Endometrial microvascular endothelial cells (primary cell): ENCODE results near the gene GRK1. TPM values are rescaled to one million over a fixed set of nuclear protein-coding genes. Genes with fewer than 3 reads are reported as not detected.
"Not testable (repeated sequence)": the region's sequence is repeated elsewhere in the genome, so short reads cannot be mapped to it uniquely, and the experiment has no call there.

ENCODE experiments used
- in situ Hi-C: cut with HindIII; loops from 2 replicates; pipeline ENCODE4 v1.10.0; 2017; ENCODE audit warnings: low sequenced_read_pairs, low pct_unique_long_range_greater_than_20kb; ENCODE audit errors: inconsistent ontology term
- total RNA-seq: library from RNA; depleted of rRNA; stranded (reverse); fragments of >200 nt; gene quantifications from one replicate; pipeline ENCODE4 v1.2.3, GENCODE V29; 2015; ENCODE audit errors: inconsistent ontology term

The GRK1 gene
- not detected for total RNA-seq

DNA sequence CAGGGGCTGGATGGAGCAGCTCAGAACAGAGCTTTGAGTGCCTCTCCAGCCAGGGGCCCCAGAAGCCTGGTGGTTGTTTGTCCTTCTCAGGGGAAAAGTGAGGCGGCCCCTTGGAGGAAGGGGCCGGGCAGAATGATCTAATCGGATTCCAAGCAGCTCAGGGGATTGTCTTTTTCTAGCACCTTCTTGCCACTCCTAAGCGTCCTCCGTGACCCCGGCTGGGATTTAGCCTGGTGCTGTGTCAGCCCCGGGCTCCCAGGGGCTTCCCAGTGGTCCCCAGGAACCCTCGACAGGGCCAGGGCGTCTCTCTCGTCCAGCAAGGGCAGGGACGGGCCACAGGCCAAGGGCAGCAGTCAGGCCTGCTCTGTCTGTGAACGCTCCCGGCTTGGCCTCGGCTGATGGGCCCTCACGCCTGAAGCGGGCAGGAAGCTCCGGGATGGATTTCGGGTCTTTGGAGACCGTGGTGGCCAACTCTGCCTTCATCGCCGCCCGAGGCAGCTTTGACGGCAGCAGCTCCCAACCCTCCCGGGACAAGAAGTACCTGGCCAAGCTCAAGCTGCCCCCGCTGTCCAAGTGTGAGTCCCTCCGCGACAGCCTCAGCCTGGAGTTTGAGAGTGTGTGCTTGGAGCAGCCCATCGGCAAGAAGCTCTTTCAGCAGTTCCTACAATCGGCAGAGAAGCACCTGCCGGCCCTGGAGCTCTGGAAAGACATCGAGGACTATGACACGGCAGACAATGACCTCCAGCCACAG is at the start of gene GRK1:
Gene GRK1 (plus strand): TSS at position 269 of the 751 bp plus-strand sequence. CDS start 168 bp downstream, at position 437.
- in situ Hi-C loops: no loop called here

DNA sequence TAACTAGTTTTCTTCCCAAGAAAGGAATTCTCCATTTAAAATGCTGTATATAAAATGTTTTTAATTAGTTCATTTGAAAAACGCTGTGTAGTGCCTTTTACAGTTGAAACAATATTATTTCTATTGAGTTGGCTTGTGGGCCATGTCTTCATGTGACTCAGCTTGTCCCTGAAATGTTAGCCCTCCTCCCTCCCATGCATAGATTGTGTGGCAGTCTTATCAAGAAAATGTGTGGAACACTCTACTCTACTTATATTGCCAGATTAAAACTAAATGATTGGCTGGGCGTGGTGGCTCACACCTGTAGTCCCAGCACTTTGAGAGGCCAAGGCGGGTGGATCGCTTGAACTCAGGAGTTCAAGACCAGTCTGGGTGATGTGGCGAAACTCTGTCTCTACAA is 49.1 kb upstream of the GRK1 start:
- in situ Hi-C loops: no loop called here

DNA sequence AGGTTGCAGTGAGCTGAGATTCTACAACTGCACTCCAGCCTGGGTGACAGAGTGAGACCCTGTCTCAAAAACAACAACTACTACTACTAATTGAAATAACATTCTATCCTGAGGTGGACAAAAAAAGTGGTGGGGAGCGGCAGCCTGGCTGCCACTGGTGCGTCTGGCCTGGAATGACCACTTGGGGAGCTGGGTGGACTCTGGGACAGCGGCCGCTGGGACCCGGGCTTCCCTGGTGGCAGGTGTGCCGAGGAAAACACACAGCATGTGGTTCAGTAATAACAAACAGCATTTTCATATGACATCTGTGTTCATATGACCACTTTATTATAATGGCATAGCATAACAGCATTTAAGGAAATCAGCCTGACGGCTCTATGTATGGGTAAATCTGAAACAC is 48.6 kb upstream of the GRK1 start:
- in situ Hi-C loops: no loop called here

DNA sequence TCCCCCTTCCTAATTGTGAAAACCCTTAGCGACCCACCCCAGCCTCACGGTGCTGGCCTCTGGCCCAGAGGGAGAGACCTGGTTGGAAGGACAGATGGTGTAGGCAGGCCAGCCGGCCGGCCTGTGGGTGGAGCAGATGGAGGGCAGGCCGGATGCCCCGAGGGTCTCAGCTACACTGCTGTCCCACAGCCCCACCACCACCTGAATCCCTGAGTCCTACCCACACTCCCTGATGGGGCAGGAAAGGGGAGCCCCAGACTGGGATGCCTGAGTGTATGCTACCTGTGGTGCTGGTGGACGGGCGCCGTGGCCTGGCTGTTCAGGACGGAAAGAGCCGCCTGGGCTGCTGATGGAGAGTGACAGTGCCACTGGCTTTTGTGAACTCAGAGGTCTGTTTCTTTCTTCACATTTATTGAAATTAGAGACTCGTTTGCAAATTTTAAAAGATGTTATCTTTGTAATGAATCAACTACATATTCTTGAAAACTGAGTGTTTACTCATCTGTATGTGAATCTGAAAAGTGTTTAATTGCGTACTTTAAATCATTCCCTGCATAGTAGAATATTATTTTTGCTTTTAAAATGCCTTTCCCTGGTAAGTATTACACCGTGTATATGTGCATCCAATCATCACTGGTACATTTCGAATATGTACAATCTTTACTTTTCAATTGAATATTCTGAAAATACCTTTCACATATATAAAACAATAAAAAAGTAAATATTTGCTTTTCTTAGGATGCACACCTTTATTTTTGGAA is 46.8 kb upstream of the GRK1 start:
- in situ Hi-C loops: no loop called here

DNA sequence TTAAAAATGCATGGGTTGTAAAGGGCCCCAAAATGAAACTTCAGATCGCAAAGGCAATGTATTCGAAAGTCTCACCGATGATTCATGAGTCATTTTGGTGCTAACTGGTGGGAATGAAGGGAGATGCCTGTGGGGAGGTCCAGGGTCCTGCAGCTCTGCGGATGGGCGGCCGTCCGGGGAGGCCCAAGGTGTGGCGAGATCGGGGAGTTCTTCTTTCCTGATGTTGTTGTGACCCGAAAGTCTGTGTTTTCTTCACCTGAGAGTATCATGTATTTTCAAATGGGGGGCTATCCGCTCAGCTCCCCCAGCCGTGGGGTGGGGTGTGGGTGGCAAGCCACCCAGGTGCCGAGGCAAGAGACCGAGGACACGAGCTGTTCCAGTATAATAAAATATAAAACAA is 46.0 kb upstream of the GRK1 start:
- in situ Hi-C loops: no loop called here

DNA sequence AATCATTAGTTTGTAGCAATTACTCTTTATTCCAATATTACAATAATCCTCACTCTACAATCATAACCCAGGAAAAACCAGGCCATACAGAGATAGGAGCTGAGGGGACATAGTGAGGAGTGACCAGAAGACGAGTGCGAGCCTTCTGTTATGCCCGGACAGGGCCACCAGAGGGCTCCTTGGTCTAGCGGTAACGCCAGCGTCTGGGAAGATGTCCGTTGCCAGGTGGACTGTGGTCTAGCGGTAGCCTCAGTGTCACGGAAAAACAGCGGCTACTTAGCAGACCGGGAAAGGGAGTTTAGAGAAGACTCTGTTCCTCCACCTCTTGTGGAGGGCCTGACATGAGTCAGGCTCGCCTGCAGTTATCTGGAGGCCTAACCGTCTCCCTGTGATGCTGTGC is 45.5 kb upstream of the GRK1 start:
- in situ Hi-C loops: not testable (repeated sequence)

DNA sequence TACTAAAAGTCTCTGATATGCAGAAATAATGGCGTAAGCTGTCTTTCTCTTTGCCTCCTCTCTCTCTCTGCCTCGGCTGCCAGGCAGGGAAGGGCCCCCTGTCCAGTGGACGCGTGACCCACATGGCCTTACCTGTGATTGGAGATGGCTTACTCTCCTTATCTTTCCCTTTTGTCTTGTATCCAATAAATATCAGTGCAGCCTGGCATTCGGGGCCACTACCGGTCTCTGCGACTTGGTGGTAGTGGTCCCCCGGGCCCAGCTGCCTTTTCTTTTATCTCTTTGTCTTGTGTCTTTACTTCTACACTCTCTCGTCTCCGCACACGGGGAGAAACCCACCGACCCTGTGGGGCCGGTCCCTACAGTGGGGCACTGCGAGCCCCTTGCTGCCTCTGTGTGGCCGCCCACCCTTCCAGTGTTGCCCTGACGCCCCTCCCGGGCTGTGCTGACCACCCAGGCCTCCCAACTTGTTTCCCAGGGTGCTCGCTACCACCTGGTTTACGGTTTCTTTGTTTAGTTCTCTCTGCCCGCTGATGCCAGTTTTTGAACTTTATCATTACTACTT is 45.0 kb upstream of the GRK1 start:
- in situ Hi-C loops: not testable (repeated sequence)

DNA sequence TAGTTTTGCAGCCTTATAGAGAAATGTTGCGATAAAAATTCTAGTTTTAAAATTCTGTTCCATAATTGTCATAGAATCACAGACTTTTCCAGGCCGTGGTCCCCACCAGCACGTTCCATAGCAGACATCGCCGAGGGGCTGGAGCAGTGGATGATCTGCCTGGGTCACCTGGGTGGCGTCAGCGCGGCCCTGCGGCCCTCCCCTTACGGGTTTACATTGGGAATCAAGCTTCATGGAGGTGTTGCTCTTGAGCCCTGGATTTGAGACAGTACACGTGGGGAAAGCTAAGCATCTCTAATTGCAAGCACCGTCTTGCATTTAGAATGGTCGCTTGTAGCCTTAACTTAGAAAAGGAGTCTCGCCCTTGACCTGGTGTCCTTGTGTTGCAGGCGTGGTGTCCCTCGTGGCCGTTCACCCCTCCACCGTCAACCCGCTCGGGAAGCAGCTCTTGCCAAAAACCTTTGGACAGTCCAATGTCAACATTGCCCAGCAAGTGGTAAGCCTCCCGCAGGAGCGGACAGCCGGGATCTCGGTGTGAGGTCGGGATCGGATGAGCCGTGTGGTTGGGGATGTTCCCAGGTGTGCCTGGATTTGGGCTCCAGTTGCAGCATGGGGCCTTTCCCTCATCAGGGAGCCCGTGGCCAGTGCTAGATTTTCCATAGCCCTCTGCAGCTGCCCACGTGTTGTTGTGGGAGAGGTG is 44.1 kb upstream of the GRK1 start:
- in situ Hi-C loops: no loop called here

DNA sequence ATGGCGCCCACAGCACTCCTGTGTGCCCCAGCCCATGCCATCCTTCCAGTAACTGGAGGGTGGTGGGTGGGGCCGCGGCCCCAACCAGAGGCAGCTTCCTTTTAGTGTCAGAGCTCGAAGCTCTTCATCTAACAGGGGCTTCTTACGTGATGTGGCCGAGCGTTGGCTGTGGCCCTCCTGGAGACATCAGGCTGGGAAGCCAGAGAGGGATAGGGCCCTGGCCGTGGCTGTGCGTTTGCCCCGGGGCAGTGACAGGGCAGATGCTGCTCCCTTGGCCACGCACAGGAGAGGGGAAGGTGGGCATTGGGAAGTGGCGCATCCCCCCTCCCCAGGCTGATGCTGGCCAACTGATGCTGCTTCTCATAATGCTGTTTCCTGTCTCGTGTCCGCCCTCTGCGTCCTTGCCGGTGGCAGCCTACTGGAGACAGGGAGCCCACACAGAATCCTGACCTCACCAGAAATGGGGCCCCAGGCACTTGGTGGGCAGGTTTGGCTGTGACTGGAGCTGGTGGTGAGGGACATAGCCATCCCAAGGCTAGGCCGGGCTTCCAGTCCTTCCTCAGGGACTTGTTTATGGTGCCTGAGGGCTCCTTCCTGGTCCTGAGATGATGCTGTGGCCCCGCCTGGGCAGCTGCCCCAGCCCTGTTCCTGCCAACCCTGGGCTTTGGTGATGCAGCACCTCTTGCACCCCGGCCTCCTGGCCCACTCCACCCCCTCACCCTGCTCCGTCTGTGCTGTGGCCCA is 43.4 kb upstream of the GRK1 start:
- in situ Hi-C loops: no loop called here

DNA sequence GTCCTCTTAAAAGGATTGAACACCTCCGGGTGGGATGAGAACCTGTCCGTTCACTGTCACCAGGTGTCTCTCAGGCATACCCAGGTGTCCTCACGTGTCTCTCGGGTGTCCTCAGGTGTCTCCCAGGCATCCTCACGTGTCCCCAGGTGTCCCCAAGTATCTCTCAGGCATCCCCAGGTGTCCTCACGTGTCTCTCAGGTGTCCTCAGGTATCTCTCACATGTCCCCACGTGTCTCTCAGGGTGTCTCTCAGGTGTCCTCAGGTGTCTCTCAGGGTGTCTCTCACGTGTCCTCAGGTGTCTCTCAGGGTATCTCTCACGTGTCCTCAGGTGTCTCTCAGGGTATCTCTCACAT is 42.8 kb upstream of the GRK1 start:
- in situ Hi-C loops: no loop called here

DNA sequence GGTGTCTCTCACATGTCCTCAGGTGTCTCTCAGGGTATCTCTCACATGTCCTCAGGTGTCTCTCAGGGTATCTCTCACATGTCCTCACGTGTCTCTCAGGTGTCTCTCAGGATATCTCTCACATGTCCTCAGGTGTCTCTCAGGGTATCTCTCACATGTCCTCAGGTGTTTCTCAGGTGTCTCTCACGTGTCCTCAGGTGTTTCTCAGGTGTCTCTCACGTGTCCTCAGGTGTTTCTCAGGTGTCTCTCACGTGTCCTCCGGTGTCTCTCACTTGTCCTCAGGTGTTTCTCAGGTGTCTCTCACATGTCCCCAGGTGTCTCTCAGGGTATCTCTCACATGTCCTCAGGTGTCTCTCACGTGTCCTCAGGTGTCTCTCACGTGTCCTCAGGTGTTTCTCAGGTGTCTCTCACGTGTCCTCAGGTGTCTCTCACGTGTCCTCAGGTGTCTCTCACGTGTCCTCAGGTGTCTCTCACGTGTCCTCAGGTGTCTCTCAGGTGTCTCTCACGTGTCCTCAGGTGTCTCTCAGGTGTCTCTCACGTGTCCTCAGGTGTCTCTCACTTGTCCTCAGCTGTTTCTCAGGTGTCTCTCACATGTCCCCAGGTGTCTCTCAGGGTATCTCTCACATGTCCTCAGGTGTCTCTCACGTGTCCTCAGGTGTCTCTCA is 42.2 kb upstream of the GRK1 start:
- in situ Hi-C loops: not testable (repeated sequence)

DNA sequence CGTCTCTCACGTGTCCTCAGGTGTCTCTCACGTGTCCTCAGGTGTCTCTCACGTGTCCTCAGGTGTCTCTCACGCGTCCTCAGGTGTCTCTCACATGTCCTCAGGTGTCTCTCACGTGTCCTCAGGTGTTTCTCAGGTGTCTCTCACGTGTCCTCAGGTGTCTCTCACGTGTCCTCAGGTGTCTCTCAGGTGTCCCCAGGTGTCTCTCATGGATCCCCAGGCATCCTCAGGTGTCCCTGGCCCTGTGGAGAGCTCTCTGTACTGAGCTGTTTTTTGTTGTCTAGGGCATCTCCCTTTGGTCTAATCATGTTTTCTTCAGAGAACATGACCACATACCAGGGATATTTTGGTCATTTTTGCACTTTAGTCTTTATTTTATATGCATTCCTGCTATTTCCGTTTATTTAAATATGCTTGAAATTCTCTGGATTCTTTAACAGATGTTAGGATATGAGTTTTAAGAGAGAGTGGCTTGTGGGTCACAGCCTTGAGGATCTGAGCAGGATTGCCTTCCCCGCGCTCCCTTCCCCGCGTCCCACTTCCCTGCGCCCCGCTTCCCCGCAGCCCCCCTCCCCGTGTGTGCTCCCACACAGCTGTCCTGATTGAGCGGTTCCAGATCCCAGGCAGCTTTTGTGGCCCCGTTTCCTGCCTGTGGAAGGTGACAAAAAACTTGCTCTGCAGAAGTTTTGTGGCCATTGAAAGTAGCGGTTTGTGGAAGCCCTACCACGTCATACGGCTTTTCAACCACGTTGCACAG is 40.9 kb upstream of the GRK1 start:
- in situ Hi-C loops: no loop called here

DNA sequence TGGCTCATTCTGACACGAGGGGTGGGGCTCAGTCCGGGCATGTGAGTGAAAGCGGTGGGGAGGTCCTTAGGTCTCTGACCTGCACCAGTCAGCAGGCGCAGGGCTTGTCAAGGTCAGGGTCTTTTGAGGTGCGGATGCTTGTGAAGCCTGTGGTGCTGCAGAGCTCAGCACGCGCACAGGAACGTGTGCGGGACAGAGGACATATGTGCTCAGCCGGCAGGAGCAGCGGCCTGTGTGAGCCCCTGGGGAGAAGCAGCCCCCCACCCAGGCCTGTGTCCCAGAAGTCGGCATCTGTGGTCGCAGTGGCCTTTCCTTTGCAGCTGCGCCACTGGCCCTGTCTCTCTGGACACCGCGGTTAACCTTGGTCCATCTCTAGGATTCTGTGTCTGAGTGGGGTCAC is 39.9 kb upstream of the GRK1 start:
- in situ Hi-C loops: no loop called here

DNA sequence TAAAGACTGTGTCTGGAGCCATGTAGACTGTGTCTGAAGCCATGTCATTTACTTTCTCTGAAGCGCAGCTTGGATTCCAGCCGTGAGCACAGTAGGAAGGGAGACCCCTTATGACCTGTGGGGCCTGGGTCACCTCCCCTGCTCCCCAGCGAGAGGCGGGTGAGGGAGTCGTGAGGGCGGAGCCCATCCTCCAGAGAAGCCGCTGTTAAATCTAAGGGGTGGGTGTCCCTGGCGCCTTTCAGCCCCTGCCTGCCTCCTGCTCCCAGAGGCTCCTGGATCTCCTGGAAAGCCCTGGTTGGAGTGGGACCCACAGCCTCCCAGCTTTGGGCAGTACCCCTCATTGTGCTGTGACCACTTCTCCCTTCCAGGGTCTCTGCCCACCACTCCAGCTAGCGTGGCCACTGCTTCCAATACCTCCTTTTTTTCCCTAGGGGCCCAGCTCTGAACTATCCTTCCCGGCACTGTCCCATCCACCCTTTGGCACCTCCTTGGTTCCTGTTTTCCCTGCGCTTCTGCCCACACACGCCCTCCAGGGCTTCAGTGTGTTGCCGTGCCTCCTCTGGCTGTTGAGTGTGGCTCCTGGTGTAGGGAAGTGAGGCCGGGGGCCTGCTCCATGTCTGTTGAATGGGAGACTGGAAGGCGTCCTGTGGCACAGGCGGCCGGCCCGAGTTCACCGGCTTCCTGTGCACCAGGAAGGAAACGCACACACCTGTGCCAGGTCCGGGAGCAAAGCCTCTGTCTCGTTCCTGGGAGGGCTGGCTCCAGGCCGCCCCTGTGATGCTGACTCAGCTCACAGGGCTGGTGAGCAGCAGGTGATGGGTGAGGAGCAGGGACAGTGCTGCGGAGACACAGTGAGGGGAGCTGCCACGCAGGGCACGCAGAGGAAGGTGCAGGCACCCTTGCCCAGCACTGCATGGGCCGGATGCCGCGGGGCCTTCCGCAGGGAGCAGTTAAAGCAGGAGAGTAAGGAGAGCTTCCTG is 38.4 kb upstream of the GRK1 start:
- in situ Hi-C loops: no loop called here

DNA sequence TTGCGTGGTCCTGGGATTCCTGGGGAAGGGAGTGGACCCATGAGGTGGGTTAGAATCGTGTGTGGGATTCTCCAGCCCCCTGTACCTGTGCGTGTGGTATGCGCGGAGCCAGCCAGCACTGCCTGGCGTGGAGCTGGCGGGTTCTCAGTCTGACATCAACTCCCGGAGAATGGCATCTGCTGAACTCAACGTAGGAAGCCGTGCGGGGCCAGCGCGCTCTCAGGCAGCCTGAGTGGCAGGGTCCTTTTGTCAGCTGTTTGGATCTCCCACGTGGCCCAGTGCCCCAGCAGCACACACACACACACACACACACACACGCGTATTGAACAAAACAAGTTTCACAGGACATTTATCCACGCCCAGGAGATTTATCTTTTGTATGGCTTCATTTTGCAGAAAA is 37.2 kb upstream of the GRK1 start:
- in situ Hi-C loops: no loop called here

DNA sequence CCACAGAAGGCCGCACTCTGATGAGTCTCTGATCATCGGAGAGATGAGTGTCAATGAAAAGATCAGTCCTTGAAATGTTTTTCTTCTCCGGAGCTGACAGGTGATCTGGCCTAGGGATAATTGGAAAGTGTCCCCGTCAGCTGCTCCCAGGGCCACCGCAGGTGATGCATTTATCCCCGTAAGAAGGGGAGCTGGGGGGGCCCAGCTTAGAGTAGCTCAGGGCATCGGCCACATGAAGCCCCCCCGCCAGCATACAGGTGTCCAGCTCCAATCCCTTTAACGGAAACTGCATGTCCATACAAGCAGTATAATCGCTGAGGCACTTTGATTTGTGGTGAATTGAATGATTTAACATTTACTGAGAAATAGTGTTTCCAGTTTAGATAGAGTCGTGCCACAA is 36.7 kb upstream of the GRK1 start:
- in situ Hi-C loops: no loop called here

DNA sequence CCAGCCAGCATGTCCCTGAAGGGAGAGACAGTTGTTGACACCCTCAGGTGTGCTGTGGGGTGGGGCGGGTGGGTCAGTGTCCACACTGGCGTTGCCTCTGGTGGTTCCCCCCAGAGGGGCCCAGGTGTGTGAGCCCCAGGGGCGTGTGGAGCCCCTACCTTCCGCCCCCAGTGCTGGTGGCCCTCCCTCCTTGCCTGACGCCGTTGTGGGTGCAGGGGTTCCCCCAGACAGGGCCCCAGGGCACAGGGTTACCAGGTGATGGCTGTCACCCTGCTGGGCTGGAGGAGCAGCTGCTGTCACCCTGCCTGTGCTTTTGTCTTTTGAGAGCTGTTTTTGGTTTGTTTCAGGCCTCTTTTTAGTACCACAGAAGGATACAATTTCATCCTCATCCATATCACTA is 36.2 kb upstream of the GRK1 start:
- in situ Hi-C loops: no loop called here
